Measurements from ENCODE around the gene EXOG.

- TF ChIP-seq RAD21 (IDR thresholded peaks at IDR 0.05; ENCODE audit: insufficient read depth, low read depth, low read length) (no peak), CBX3 (IDR thresholded peaks at IDR 0.05; ENCODE audit: borderline replicate concordance, low read depth) (no peak), MAX (IDR thresholded peaks at IDR 0.05; ENCODE audit: low read depth, low read length) (no peak), SIN3A (IDR thresholded peaks at IDR 0.05; ENCODE audit: low read depth, low read length) (no peak), EZH2 (IDR thresholded peaks at IDR 0.05; ENCODE audit: borderline replicate concordance, control insufficient read depth, low read depth, low read length) (no peak), EGR1 (IDR thresholded peaks at IDR 0.05; ENCODE audit: borderline replicate concordance in 1 of 2, low read depth in 2 of 2, low read length in 2 of 2) (no peak), SIX5 (IDR thresholded peaks at IDR 0.05; ENCODE audit: low read depth, low read length, severe bottlenecking) (no peak), MXI1 (IDR thresholded peaks at IDR 0.05; ENCODE audit: low read depth, low read length) (no peak), JUNB (IDR thresholded peaks at IDR 0.05) (no peak), REST (IDR thresholded peaks at IDR 0.05; ENCODE audit: low read depth, low read length) (no peak), PBX3 (IDR thresholded peaks at IDR 0.05; ENCODE audit: insufficient replicate concordance, low read depth, low read length) (no peak), MEF2A (IDR thresholded peaks at IDR 0.05; ENCODE audit: insufficient read depth, low read depth, low read length) (no peak)
Observed at GRCh38 chr3:38480930-38481329, 15.2 kb upstream of the EXOG start.
